HepG2 (cell line): ENCODE results near the gene PRDX2. TPM values are rescaled to one million over a fixed set of nuclear protein-coding genes. Genes with fewer than 3 reads are reported as not detected.

ENCODE experiments used
- ELF4 ChIP-seq: sonication (generic); formaldehyde crosslinking; IDR thresholded peaks from 2 replicates; pipeline ENCODE4 v1.5.0; 2020; ENCODE audit warnings: missing genetic modification reagents, mild to moderate bottlenecking, moderate library complexity, borderline replicate concordance
- FOSL2 ChIP-seq: sonication (generic); formaldehyde crosslinking; IDR thresholded peaks from 2 replicates; pipeline ENCODE4 v1.4.0; 2020; ENCODE audit warnings: missing genetic modification reagents
- IRF2 ChIP-seq: IDR thresholded peaks from 2 replicates; pipeline ENCODE4 v1.6.1; 2018; ENCODE audit warnings: missing genetic modification reagents, missing compliant biosample characterization
- RNF2 ChIP-seq: fragments of 450-650 bp; conservative IDR thresholded peaks from 2 replicates; pipeline ENCODE4 v1.6.1; 2016; ENCODE audit warnings: low read depth
- TBP ChIP-seq: sonication (generic); formaldehyde crosslinking; IDR thresholded peaks from 2 replicates; pipeline ENCODE4 v1.5.0; 2020; ENCODE audit warnings: missing genetic modification reagents
- TMF1 ChIP-seq: sonication (generic); formaldehyde crosslinking; IDR thresholded peaks from 2 replicates; pipeline ENCODE4 v1.8.1; 2022; ENCODE audit warnings: low read depth, missing genetic modification reagents
- U2AF1 ChIP-seq: fragments of 200-400 bp; formaldehyde crosslinking; optimal IDR thresholded peaks from 2 replicates; pipeline ENCODE3; 2017; ENCODE audit warnings: mild to moderate bottlenecking, low read depth, low read length
- ZNF20 ChIP-seq: sonication (generic); formaldehyde crosslinking; IDR thresholded peaks from 2 replicates; pipeline ENCODE4 v1.4.0; 2020; ENCODE audit warnings: mild to moderate bottlenecking, moderate library complexity, missing genetic modification reagents
- ZNF24 ChIP-seq: fragments of 450-650 bp; IDR thresholded peaks from 2 replicates; pipeline ENCODE4 v1.6.1; 2017; ENCODE audit warnings: antibody characterized with exemption, mild to moderate bottlenecking
- ZNF256 ChIP-seq: sonication (generic); formaldehyde crosslinking; conservative IDR thresholded peaks from 2 replicates; pipeline ENCODE4 v1.4.0; 2020; ENCODE audit warnings: missing genetic modification reagents
- ZNF430 ChIP-seq: sonication (generic); formaldehyde crosslinking; IDR thresholded peaks from 2 replicates; pipeline ENCODE4 v1.9.0; 2021; ENCODE audit warnings: mild to moderate bottlenecking, missing genetic modification reagents
- ZNF547 ChIP-seq: sonication (generic); formaldehyde crosslinking; IDR thresholded peaks from 2 replicates; pipeline ENCODE4 v1.5.1; 2020; ENCODE audit warnings: mild to moderate bottlenecking, missing genetic modification reagents
- ZNF549 ChIP-seq: sonication (generic); formaldehyde crosslinking; IDR thresholded peaks from 2 replicates; pipeline ENCODE4 v1.5.0; 2020; ENCODE audit warnings: missing genetic modification reagents
- ZNF550 ChIP-seq: sonication (generic); formaldehyde crosslinking; IDR thresholded peaks from 2 replicates; pipeline ENCODE4 v1.4.0; 2020; ENCODE audit warnings: mild to moderate bottlenecking, missing genetic modification reagents, borderline replicate concordance
- ZNF672 ChIP-seq: sonication (generic); formaldehyde crosslinking; IDR thresholded peaks from 2 replicates; pipeline ENCODE4 v1.8.1; 2022; ENCODE audit warnings: missing genetic modification reagents
- ZNF883 ChIP-seq: sonication (generic); formaldehyde crosslinking; IDR thresholded peaks from 2 replicates; pipeline ENCODE4 v1.5.1; 2020; ENCODE audit warnings: mild to moderate bottlenecking, missing genetic modification reagents; ENCODE audit errors: not compliant biosample characterization
- polyA plus RNA-seq, 8 experiments: library from polyadenylated mRNA; depleted of rRNA in 3 of 8; stranded (reverse) in 7 of 8; unstranded in 1 of 8; fragments of >200 nt; fragmentation: Illumina TruSeq in 4 of 8; extraction: Trizol in 4 of 8; gene quantifications; 2 replicates each; pipeline versions ENCODE4 v1.2.1 to v1.2.3, GENCODE V29; 2011 to 2016; ENCODE audit warnings: low read depth in 4 of 8, missing spikeins in 1 of 8, mixed read lengths in 1 of 8; ENCODE audit not compliant: insufficient read depth in 1 of 8
- total RNA-seq, 5 experiments: library from RNA; depleted of rRNA; stranded (reverse); fragments of >200 nt; fragmentation: Illumina TruSeq; extraction: Trizol; gene quantifications; 2 replicates each; pipeline ENCODE4 v1.2.3, GENCODE V29; 2016; ENCODE audit warnings: low read depth in 1 of 5
- TF ChIP-seq, protein P1 (sequence below): sonication (generic); formaldehyde crosslinking; IDR thresholded peaks from 2 replicates; pipeline ENCODE4 v1.5.0; 2020; ENCODE audit warnings: mild to moderate bottlenecking, missing genetic modification reagents, borderline replicate concordance
- TF ChIP-seq, protein P2 (sequence below): IDR thresholded peaks from 2 replicates; pipeline ENCODE4 v1.6.1; 2016; ENCODE audit warnings: missing compliant biosample characterization, missing genetic modification reagents, borderline replicate concordance
- TF ChIP-seq, protein P3 (sequence below): sonication (generic); formaldehyde crosslinking; IDR thresholded peaks from 2 replicates; pipeline ENCODE4 v1.4.0; 2020; ENCODE audit warnings: low read depth, missing genetic modification reagents

The PRDX2 gene
- total and polyA plus RNA-seq, 2 of the 13 experiments (the other 11 are each of a cell fraction or from before 2014, with no cell fraction given), result 218 to 381 TPM

DNA sequence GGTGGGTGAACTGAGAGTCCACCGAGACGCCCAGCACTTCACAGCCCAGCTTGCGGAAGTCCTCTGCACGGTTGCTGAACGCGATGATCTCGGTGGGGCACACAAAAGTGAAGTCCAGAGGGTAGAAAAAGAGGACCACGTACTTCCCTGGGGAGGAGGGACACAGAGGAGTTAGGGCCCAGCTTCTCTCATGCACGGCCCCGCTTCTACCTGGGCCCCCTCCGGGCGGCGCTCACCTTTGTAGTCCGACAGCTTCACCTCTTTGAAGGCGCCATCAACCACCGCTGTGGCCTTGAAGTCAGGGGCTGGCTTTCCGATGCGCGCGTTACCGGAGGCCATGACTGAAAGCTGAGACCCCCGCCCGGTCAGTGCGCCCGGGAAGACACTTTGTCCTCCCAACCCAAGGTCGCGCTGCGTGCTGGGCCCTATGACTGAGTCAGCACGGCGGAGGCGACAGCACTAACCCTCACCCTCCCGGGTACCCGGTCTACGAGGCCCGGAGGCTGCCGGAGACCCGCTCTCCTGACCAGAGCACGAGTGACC is 606 bp downstream of the PRDX2 start (continued):
- TF ChIP-seq ZNF547 (CRISPR knock-in tag) (no peak), ZNF883 (no peak), U2AF1 (no peak), ELF4 (CRISPR knock-in tag) (no peak), TMF1 (no peak), TBP (CRISPR knock-in tag) (no peak), IRF2 (no peak), RNF2 (no peak), ZNF256 (CRISPR knock-in tag) (0 out of 2 replicates have a peak, but pooled peaks have one; percentile 4), ZNF24 (no peak), ZNF430 (CRISPR knock-in tag) (no peak), ZNF550 (CRISPR knock-in tag) (no peak), ZNF20 (CRISPR knock-in tag) (no peak), ZNF549 (no peak), FOSL2 (CRISPR knock-in tag) (no peak; the same call in 1 of the 2 replicates), ZNF672 (CRISPR knock-in tag) (no peak)
- TF ChIP-seq, protein P1, sequence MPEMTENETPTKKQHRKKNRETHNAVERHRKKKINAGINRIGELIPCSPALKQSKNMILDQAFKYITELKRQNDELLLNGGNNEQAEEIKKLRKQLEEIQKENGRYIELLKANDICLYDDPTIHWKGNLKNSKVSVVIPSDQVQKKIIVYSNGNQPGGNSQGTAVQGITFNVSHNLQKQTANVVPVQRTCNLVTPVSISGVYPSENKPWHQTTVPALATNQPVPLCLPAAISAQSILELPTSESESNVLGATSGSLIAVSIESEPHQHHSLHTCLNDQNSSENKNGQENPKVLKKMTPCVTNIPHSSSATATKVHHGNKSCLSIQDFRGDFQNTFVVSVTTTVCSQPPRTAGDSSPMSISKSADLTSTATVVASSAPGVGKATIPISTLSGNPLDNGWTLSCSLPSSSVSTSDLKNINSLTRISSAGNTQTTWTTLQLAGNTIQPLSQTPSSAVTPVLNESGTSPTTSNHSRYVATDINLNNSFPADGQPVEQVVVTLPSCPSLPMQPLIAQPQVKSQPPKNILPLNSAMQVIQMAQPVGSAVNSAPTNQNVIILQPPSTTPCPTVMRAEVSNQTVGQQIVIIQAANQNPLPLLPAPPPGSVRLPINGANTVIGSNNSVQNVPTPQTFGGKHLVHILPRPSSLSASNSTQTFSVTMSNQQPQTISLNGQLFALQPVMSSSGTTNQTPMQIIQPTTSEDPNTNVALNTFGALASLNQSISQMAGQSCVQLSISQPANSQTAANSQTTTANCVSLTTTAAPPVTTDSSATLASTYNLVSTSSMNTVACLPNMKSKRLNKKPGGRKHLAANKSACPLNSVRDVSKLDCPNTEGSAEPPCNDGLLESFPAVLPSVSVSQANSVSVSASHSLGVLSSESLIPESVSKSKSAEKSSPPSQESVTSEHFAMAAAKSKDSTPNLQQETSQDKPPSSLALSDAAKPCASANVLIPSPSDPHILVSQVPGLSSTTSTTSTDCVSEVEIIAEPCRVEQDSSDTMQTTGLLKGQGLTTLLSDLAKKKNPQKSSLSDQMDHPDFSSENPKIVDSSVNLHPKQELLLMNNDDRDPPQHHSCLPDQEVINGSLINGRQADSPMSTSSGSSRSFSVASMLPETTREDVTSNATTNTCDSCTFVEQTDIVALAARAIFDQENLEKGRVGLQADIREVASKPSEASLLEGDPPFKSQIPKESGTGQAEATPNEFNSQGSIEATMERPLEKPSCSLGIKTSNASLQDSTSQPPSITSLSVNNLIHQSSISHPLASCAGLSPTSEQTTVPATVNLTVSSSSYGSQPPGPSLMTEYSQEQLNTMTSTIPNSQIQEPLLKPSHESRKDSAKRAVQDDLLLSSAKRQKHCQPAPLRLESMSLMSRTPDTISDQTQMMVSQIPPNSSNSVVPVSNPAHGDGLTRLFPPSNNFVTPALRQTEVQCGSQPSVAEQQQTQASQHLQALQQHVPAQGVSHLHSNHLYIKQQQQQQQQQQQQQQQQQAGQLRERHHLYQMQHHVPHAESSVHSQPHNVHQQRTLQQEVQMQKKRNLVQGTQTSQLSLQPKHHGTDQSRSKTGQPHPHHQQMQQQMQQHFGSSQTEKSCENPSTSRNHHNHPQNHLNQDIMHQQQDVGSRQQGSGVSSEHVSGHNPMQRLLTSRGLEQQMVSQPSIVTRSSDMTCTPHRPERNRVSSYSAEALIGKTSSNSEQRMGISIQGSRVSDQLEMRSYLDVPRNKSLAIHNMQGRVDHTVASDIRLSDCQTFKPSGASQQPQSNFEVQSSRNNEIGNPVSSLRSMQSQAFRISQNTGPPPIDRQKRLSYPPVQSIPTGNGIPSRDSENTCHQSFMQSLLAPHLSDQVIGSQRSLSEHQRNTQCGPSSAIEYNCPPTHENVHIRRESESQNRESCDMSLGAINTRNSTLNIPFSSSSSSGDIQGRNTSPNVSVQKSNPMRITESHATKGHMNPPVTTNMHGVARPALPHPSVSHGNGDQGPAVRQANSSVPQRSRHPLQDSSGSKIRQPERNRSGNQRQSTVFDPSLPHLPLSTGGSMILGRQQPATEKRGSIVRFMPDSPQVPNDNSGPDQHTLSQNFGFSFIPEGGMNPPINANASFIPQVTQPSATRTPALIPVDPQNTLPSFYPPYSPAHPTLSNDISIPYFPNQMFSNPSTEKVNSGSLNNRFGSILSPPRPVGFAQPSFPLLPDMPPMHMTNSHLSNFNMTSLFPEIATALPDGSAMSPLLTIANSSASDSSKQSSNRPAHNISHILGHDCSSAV (CRISPR knock-in tag), result no peak
- TF ChIP-seq, protein P2, sequence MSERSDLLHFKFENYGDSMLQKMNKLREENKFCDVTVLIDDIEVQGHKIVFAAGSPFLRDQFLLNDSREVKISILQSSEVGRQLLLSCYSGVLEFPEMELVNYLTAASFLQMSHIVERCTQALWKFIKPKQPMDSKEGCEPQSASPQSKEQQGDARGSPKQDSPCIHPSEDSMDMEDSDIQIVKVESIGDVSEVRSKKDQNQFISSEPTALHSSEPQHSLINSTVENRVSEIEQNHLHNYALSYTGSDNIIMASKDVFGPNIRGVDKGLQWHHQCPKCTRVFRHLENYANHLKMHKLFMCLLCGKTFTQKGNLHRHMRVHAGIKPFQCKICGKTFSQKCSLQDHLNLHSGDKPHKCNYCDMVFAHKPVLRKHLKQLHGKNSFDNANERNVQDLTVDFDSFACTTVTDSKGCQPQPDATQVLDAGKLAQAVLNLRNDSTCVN (CRISPR knock-in tag), result no peak
- TF ChIP-seq, protein P3, sequence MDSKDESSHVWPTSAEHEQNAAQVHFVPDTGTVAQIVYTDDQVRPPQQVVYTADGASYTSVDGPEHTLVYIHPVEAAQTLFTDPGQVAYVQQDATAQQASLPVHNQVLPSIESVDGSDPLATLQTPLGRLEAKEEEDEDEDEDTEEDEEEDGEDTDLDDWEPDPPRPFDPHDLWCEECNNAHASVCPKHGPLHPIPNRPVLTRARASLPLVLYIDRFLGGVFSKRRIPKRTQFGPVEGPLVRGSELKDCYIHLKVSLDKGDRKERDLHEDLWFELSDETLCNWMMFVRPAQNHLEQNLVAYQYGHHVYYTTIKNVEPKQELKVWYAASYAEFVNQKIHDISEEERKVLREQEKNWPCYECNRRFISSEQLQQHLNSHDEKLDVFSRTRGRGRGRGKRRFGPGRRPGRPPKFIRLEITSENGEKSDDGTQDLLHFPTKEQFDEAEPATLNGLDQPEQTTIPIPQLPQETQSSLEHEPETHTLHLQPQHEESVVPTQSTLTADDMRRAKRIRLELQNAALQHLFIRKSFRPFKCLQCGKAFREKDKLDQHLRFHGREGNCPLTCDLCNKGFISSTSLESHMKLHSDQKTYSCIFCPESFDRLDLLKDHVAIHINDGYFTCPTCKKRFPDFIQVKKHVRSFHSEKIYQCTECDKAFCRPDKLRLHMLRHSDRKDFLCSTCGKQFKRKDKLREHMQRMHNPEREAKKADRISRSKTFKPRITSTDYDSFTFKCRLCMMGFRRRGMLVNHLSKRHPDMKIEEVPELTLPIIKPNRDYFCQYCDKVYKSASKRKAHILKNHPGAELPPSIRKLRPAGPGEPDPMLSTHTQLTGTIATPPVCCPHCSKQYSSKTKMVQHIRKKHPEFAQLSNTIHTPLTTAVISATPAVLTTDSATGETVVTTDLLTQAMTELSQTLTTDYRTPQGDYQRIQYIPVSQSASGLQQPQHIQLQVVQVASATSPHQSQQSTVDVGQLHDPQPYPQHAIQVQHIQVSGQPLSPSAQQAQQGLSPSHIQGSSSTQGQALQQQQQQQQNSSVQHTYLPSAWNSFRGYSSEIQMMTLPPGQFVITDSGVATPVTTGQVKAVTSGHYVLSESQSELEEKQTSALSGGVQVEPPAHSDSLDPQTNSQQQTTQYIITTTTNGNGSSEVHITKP (CRISPR knock-in tag), result no peak
